ENCODE measurements around the gene WDFY4.

- no peak for TF ChIP-seq EZH2 (IDR thresholded peaks at IDR 0.05; ENCODE audit: low read length)
- TF ChIP-seq, protein P1, sequence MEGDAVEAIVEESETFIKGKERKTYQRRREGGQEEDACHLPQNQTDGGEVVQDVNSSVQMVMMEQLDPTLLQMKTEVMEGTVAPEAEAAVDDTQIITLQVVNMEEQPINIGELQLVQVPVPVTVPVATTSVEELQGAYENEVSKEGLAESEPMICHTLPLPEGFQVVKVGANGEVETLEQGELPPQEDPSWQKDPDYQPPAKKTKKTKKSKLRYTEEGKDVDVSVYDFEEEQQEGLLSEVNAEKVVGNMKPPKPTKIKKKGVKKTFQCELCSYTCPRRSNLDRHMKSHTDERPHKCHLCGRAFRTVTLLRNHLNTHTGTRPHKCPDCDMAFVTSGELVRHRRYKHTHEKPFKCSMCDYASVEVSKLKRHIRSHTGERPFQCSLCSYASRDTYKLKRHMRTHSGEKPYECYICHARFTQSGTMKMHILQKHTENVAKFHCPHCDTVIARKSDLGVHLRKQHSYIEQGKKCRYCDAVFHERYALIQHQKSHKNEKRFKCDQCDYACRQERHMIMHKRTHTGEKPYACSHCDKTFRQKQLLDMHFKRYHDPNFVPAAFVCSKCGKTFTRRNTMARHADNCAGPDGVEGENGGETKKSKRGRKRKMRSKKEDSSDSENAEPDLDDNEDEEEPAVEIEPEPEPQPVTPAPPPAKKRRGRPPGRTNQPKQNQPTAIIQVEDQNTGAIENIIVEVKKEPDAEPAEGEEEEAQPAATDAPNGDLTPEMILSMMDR (optimal IDR thresholded peaks at IDR 0.05 in 1 of 3, IDR thresholded peaks at IDR 0.05 in 1 of 3, conservative IDR thresholded peaks at IDR 0.05 in 1 of 3; ENCODE audit: extremely low read depth in 1 of 3, insufficient read depth in 2 of 3, low read length in 3 of 3) = no peak
These were observed 137.0 kb downstream of the WDFY4 start for GRCh38 chr10:48821692-48822091.

Data from keratinocyte (primary cell).